HT-29 (cell line): ENCODE data around the gene MCTP2. TPM values are rescaled to one million over a fixed set of nuclear protein-coding genes. Genes with fewer than 3 reads are reported as not detected.
"Not testable (repeated sequence)": the region's sequence is repeated elsewhere in the genome, so short reads cannot be mapped to it uniquely, and the experiment has no call there.

Experiments
- DNase-seq: peaks from one replicate; pipeline ENCODE4 v3.0.0-alpha.2; 2015; ENCODE audit warnings: low spot score
- total RNA-seq: library from RNA; depleted of rRNA; stranded (reverse); fragments of >200 nt; shearing (Covaris generic); gene quantifications from 2 replicates; pipeline ENCODE4 v1.2.3, GENCODE V29; 2014

The MCTP2 gene
- total RNA-seq, 1 experiment from 2014 or later, result 20.0 TPM

DNA sequence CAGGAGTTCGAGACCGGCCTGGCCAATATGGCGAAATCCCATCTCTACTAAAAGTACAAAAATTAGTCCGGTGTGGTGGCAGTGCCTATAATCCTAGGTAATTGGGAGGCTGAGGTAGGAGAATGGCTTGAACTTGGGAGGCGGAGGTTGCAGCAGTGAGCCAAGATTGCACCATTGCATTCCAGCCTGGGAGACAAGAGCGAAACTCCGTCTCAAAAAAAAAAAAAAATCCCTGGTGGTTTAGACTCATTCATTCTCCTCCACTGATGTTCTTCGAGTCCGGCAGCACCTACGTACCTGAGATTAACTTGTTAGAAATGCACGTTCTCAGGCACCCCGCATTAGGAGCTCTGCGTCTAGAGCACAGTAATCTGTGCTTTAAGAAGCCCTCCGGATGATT, 3.7 kb downstream of the MCTP2 start:
- DNase-seq, result no peak

DNA sequence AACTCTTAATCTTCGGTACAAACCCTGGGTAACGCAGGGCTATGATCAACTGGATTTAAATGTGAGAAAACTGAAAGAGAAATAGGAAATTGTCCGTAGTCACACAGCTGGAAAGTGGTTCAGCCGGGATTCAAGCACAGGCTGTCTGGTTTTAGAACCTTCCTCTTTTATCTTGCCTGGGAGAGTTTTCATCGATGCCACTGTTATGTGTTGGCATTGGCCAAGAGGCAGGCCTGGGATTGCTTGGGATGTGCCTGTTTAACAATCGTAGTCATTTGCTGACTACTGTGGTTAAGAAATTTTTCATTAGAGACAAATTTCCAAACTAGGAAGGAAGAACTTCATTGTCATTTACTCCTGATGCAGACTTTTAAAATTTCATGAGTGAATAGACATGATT, 4.3 kb downstream of the MCTP2 start:
- DNase-seq, result no peak

GRCh38 chr15:94236608-94237007, 5.2 kb downstream of the MCTP2 start:
- DNase-seq, result peak; percentile 63

DNA sequence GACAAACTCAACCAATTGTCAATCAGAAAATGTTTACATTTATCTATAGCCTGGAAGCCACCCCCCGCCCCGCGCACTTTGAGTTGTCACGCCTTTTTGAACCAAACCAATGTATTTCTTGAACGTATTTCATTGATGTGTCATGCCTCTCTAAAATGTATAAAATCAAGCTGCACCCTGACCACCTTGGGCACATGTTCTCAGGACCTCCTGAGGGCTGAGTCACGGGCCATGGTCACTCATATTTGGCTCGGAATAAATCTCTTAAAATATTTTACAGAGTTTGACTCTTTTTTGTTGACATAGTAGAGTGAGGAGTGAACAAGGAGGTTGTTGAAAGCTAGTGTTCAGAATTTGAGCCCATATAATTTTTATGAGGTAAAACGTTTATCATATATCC, 6.5 kb downstream of the MCTP2 start:
- DNase-seq, result no peak

GRCh38 chr15:94238539-94239118, 7.3 kb downstream of the MCTP2 start:
- DNase-seq, result no peak

DNA sequence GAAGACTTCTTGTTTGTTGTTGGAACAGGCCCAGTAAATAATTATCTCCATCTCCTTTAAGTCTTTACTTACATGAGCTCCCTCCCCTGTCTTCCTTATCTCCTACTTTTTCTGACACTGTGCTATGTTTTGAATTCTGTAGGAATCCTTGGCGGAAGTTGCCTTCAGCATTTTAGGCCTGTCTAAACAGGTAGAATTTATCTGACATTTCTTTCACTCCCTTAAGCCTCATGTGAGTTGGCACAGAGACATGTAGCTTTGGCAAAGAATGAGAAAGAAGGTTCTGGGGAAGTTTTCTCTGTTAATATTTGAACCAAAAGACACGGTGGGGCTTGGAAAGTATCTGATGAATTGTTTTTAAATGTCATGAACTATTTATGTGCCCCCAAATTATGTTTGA, 8.1 kb downstream of the MCTP2 start:
- no peak for DNase-seq

DNA sequence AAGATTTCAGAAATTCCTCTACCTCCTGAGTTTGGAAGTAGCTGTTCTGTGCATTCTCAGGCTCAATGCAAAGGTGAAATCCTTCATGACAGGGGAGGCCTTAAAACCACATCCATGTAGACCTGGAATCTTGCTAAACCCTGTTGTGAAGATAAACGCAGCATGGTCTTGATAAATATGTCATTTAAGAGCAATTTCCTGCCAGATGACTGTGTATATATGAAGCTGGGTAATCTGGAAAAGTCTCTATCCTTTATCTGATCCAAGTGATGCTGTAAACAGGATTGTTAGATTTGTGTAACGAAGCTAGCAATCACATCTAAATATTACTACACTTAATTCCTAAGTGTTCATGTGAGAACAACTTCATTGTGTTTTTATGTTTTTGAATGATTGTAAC, 9.1 kb downstream of the MCTP2 start:
- DNase-seq, result no peak

- no peak for DNase-seq
Observed at GRCh38 chr15:94242257-94242656, 10.9 kb downstream of the MCTP2 start.

DNA sequence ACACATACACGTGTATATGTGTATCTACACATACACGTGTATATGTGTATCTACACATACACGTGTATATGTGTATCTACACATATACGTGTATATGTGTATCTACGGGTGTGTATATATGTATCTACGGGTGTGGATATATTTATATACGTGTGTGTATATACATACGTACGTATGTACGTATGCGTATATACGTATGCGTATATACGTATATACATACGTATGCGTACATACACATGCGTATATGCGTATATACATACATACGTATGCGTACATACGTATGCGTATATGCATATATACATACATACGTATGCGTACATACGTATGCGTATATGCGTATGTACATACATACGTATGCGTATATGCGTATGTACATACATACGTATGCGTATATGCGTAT, 11.6 kb downstream of the MCTP2 start:
- DNase-seq, result not testable (repeated sequence)

DNA sequence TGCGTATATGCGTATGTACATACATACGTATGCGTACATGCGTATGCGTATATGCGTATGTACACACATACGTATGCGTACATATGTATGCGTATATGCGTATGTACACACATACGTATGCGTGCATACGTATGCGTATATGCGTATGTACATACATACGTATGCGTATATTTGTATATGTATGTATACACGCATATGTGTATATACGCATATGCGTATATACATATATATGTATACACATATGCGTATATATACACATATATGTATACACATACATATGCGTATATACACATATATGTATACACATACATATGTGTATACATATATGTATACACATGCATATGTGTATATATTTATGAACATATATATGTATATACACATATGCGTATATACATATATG, 12.1 kb downstream of the MCTP2 start:
- no peak for DNase-seq

DNA sequence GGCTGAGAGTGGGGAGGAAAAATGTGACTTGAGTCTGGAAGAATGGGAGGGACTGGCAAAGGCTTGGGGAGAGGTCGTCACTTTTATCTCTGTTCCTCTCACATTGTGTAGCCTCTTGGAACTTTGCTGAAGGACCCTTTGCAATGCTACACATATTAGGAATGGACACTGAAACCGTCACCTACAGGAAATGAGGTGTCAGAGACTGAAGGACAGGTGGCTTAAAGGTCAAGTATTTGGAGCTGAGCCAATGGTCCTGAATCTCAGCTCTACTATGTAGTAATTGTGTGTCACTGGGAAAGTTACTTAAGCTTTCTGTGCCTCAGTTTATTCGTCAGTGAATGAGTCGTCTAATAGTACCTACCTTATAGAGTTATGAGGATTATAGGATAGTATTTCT, 14.7 kb downstream of the MCTP2 start:
- DNase-seq, result no peak

DNA sequence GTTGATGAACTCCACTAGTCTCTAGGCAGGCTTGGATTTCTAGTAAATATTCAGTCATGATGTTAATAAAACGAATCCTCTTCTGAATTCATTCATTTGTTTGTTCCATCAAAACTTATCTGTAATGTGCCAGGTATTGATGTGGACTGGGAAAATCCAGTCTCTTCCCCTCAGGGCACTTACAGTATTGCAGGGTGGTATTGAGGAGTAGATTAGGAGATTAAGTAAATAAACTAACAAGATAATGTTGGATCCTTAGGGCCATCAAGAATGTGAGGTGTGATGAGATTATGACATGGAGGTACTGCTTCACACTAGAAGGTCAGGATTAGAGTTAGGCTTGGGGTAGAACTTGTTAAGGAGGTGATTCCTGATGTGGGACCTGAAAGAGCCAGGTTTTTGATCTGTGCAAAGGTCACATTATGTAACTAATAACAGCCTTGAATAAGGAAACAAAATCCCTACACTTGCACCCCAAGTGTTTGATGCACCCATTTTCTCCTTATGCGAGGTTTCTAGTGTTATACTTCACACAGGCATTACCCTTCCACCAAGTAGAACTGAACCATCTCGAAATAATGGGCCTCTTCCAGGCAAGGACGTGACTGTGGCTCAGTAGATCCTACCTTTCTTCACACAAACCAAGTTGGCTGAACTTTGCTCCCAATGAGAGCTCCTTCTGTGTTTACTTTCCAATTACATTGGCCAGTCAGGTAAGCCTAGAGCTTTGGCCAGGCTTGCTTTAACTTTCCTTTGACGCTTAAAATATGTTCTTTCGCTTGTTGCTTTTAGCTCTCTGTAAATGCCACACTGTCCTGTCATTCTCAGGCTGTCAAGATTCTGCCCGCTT, 16.7 kb downstream of the MCTP2 start:
- DNase-seq, result peak; percentile 82

DNA sequence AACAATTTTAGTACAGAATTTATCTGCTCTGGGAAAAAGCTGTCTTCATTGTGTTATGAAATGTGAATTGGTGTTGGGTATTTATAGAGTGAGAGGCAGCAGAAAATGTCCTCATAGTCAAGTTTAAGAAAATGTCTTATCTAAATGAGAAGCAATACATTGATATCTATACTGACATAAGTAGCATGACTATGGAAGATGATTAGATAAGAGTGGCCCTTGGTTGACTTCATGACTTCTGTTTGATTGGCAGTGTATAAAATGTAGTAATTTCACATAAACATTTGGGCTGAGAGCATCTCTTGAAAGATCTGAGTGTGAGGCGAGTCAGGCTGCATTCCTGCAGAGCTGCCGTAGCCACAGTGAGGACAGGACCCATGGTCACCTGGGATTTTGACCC, 19.4 kb downstream of the MCTP2 start:
- no peak for DNase-seq

GRCh38 chr15:94252223-94252766, 20.9 kb downstream of the MCTP2 start:
- DNase-seq, result no peak

- no peak for DNase-seq
Observed at GRCh38 chr15:94252906-94253491, 21.6 kb downstream of the MCTP2 start.

DNA sequence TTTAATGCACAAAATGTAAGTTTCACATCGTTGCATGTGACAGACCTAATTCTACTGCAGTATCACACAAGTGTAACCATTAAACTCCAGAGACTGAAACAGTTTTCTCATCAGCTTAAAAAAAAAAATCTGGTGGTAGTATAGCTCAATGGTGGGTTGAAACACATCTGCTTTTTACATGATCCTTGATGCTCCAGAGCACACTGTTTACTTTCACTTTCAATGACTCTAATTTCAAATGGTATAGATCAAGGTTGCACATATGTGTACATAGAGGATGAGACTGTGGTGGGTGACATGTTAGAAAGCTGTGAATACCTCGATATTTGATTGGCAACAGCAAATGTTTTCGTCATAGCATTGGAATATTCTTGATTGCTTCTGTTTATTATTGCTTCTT, 22.4 kb downstream of the MCTP2 start:
- no peak for DNase-seq

GRCh38 chr15:94255540-94255939, 24.2 kb downstream of the MCTP2 start:
- no peak for DNase-seq

DNA sequence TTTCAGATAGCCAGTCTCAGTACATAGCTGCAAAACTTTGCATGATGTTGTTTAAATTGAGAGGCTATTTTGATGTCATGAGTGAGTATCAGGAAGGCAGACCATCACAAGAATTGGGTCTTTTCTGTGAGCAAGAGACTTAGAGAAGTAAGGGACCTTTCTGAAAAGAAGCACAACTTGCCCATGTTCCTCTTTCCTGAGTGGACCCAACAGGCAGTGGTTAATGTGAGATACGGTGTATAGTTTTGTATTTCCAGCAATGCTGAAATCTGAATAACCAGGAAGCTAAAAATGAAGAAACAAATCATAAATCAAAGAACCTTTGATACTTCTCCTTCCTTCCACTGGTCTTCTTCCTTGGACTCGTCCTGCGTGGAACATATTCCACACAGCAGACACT, 25.1 kb downstream of the MCTP2 start:
- DNase-seq, result no peak

DNA sequence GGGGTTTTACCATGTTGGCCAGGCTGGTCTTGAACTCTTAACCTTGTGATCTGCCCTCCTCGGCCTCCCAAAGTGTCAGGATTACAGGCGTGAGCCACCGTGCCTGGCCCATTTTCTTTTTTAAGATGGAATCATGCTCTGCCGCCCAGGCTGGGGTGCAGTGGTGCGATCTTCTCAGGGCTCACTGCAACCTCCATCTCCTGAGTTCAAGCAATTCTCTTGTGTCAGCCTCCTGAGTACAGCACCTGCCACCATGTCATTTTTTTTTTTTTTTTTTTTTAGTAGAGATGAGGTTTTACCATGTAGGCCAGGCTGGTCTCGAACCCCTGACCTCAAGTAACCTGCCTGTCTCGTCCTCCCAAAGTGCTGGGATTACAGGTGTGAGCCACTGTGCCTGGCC, 26.4 kb downstream of the MCTP2 start:
- DNase-seq, result not testable (repeated sequence)

DNA sequence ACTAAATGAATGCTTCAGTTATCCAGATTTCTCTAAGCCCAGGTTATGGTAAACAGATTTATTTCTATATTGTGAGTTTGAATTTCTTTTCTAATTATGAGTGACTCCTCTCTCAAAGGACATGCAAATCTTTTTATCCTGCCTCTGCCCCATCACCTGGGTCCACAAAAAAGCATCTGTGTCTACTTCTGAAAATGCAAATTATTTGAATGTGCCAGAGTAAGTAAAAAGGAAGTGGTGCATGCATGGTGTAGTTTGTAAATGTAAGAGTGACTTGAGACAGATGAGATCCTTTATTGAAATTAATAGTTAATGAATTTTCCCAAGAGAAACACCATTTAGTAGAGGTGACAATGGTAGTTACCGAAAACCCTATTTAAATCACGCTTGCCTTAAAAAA, 26.9 kb downstream of the MCTP2 start:
- no peak for DNase-seq

GRCh38 chr15:94259121-94259751, 27.9 kb downstream of the MCTP2 start:
- DNase-seq, result no peak

DNA sequence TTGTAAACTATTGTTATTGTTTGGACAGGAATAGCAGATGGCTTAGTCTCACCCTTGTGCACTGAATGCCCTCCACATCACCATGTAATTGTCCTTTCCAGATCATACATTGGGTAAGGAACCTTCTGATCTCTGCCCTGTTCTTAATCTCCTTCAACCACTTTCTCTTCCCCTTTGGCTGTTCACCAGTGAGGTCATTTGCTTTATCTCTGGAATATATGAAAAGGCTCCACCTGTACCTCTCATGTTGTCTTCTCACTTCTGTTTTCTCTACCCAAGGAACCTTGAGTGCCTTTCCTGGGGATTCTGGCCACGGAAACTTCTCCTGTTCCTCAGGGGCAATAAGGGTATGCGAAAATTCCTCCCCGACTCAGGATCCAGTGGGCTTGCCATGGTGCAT, 28.5 kb downstream of the MCTP2 start:
- DNase-seq, result no peak
